ENCODE measurements around the gene TMEM128. TPM values are rescaled to one million over a fixed set of nuclear protein-coding genes. Genes with fewer than 3 reads are reported as not detected.

TMEM128 gene
- total and polyA plus RNA-seq, 2 of the 13 experiments (the other 11 are each of a cell fraction or from before 2014, with no cell fraction given), result 19.4 to 27.9 TPM

DNA sequence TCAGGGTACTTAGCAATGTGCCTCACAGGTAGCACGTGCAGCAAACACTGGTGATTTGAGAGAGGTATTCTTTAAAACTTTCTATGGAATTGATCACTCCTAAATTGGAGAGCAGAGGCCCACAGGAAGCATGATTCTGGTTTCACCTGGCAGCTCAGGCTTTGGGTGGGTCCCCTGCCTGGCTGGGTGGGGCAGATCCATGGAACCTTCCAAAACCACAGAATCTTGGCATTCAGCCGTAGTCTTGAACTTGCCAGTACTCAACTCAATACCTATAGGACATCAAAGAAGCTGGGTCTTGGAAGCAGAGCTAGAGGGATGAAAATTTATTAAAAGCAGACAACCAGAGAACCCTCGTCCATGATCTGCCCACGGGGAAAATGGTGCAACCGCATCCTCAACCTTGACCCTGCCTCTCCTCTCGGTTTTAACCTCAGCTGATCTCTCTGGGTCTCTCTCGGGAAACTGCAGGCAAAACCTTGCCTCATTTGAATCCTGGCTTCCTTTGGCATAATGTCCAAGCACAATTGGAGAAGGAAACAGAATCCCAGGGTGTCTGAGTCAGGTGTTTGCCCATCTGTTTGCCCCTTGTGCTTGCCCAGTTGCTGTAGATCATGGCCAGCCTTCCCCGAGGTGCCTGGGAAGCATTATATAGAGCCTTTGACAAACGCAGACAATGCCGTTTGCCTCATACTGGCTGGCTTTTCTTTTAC lies 44.2 kb downstream of the TMEM128 start:
- ChIA-PET CTCF (ENCODE audit: low intra/inter-chr PET ratio, low total read pairs) (no interaction called here), POLR2A (no interaction called here)
- no peak for TF ChIP-seq ZNF883 (CRISPR knock-in tag; IDR thresholded peaks at IDR 0.05; ENCODE audit: not compliant biosample characterization)
- TF ChIP-seq ZNF775 (CRISPR knock-in tag; IDR thresholded peaks at IDR 0.05; ENCODE audit: borderline replicate concordance), result no peak
- TF ChIP-seq ZNF101 (CRISPR knock-in tag; IDR thresholded peaks at IDR 0.05; ENCODE audit: borderline replicate concordance, low read depth), result no peak
- TF ChIP-seq, protein P1, sequence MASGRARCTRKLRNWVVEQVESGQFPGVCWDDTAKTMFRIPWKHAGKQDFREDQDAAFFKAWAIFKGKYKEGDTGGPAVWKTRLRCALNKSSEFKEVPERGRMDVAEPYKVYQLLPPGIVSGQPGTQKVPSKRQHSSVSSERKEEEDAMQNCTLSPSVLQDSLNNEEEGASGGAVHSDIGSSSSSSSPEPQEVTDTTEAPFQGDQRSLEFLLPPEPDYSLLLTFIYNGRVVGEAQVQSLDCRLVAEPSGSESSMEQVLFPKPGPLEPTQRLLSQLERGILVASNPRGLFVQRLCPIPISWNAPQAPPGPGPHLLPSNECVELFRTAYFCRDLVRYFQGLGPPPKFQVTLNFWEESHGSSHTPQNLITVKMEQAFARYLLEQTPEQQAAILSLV (CRISPR knock-in tag; IDR thresholded peaks at IDR 0.05; ENCODE audit: borderline replicate concordance), result no peak
- TF ChIP-seq, protein P2, sequence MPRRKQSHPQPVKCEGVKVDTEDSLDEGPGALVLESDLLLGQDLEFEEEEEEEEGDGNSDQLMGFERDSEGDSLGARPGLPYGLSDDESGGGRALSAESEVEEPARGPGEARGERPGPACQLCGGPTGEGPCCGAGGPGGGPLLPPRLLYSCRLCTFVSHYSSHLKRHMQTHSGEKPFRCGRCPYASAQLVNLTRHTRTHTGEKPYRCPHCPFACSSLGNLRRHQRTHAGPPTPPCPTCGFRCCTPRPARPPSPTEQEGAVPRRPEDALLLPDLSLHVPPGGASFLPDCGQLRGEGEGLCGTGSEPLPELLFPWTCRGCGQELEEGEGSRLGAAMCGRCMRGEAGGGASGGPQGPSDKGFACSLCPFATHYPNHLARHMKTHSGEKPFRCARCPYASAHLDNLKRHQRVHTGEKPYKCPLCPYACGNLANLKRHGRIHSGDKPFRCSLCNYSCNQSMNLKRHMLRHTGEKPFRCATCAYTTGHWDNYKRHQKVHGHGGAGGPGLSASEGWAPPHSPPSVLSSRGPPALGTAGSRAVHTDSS (CRISPR knock-in tag; conservative IDR thresholded peaks at IDR 0.05), result no peak
- no peak for TF ChIP-seq EED (CRISPR knock-in tag; IDR thresholded peaks at IDR 0.05)
- TF ChIP-seq MXD4 (CRISPR knock-in tag; IDR thresholded peaks at IDR 0.05), result no peak
- no peak overlapping the region for H3K9ac ChIP-seq (ENCODE audit: insufficient read depth, low read depth, low read length)
- DNase-seq (ENCODE audit: low spot score) (no peak), ATAC-seq (no peak), FAIRE-seq (no peak)
- no peaks in the 10 kb centered on the region for H3K36me3 ChIP-seq (replicated peaks in 1 of 2; ENCODE audit: control insufficient read depth in 1 of 2, insufficient read depth in 2 of 2, low read length in 2 of 2)
- H3K4me2 ChIP-seq (ENCODE audit: low read depth, low read length), result no peak overlapping the region
- 43% methylated on average over 9 of the region's 10 CpGs for WGBS (ENCODE audit: low lambda C conversion rate)
- H4K20me1 ChIP-seq (ENCODE audit: insufficient read depth, low read length), result no peaks in the 10 kb centered on the region
- intact Hi-C loops (cut with micrococcal nuclease; ENCODE audit: unreplicated experiment) (no loop called here), in situ Hi-C loops (cut with HindIII; ENCODE audit: extremely low pct_ligation_motif_present, low pct_unique_long_range_greater_than_20kb) (no loop called here)
- H3K79me2 ChIP-seq (ENCODE audit: insufficient read depth, low read length), result no peaks in the 10 kb centered on the region
- no peaks in the 10 kb centered on the region for H3K9me3 ChIP-seq (ENCODE audit: low read length)
- no peak overlapping the region for H3K27ac ChIP-seq (ENCODE audit: extremely low read length, insufficient read depth, low read length)
- no TSS peak for BruUV-seq (replicated peaks)
- H3K4me1 ChIP-seq (ENCODE audit: insufficient read depth, low read length), result peaks cover 9% of the 10 kb centered on the region
- no peak overlapping the region for H2AFZ ChIP-seq (ENCODE audit: low read length)
- no peak overlapping the region for H3K4me3 ChIP-seq (replicated peaks in 1 of 3; ENCODE audit: insufficient read depth in 1 of 3, low read depth in 2 of 3, low read length in 3 of 3)
- peaks cover 0 to 4% of the 10 kb centered on the region in 2 experiments; a peak in 4 of 5 replicates for H3K27me3 ChIP-seq (ENCODE audit: control insufficient read depth in 1 of 2, insufficient read depth in 2 of 2, low read length in 2 of 2)

Data from HepG2 (cell line).